HCT116 (cell line): ENCODE data around the gene GNG10. TPM values are rescaled to one million over a fixed set of nuclear protein-coding genes. Genes with fewer than 3 reads are reported as not detected.

Experiments
- ATAC-seq: fragments of 200-7000 bp; cut with Tn5 transposase; 2 replicates; pipeline ENCODE4 v1.9.1; 2020; ENCODE audit warnings: mild to moderate bottlenecking, moderate library complexity
- BruUV-seq: library from RNA; stranded (reverse); fragments of 400-500 nt; replicated peaks from 2 replicates; lab custom pipeline; 2021; lab: Mats Ljungman, UMichigan
- CTCF ChIA-PET: fragments of 300-600 bp; sonication (Branson Sonifier 250); formaldehyde crosslinking; loops from one replicate; lab custom pipeline; 2021; ENCODE audit warnings: antibody characterized with exemption; lab: Charles Lee
- POLR2A ChIA-PET: fragments of 300-600, 350-600 bp; sonication (Branson Sonifier 250); formaldehyde crosslinking; loops from one replicate; lab custom pipeline; 2021; ENCODE audit warnings: antibody characterized with exemption; lab: Charles Lee
- RAD21 ChIA-PET, 2 experiments: fragments of 300-600 bp; sonication (Branson Sonifier 250); formaldehyde crosslinking; loops; one replicate each; lab custom pipeline; 2023; ENCODE audit warnings: low total read pairs in 2 of 2; ENCODE audit not compliant: uncharacterized antibody in 2 of 2, unreplicated experiment in 2 of 2, low non-redundant PET in 1 of 2; lab: Charles Lee
- DNase-seq: peaks from one replicate; pipeline ENCODE4 v3.0.0-alpha.2; 2010; ENCODE audit warnings: low read depth, low spot score
- H2AFZ ChIP-seq: fragments of 200-600 bp; shearing (Covaris generic), sonication (generic); 2 replicates; pipeline ENCODE4 v1.6.1; 2017; ENCODE audit warnings: low read depth, mixed run types, mixed read lengths, antibody characterized with exemption, low read length; ENCODE audit not compliant: poor library complexity, severe bottlenecking
- H3K27ac ChIP-seq: 2 replicates; pipeline ENCODE4 v1.5.1; 2012; ENCODE audit warnings: low read depth, low read length
- H3K27me3 ChIP-seq: fragments of 200-600 bp; sonication (generic); 2 replicates; pipeline ENCODE4 v1.6.1; 2016; ENCODE audit warnings: mixed run types, low read length, mixed read lengths; ENCODE audit not compliant: insufficient read depth
- H3K36me3 ChIP-seq, 2 experiments: fragments of 200-500 bp in 1 of 2; fragments of 200-600 bp in 1 of 2; sonication (Bioruptor generic) in 1 of 2; sonication (generic) in 1 of 2; 2 replicates each; pipeline versions ENCODE4 v1.5.1 to v1.6.1; 2014 to 2016; ENCODE audit warnings: low read length in 2 of 2, inconsistent platforms in 1 of 2, mixed read lengths in 1 of 2, mixed run types in 1 of 2; ENCODE audit not compliant: insufficient read depth in 2 of 2, control insufficient read depth in 1 of 2
- H3K4me1 ChIP-seq, 2 experiments: fragments of 200-600 bp in 1 of 2; sonication (generic) in 1 of 2; 2 replicates each; pipeline versions ENCODE4 v1.5.1 to v1.6.1; 2012 to 2017; ENCODE audit warnings: low read length in 2 of 2, inconsistent platforms in 1 of 2, mild to moderate bottlenecking in 1 of 2, mixed read lengths in 1 of 2, mixed run types in 1 of 2, moderate library complexity in 1 of 2; ENCODE audit not compliant: insufficient read depth in 2 of 2, control insufficient read depth in 1 of 2
- H3K4me2 ChIP-seq: fragments of 200-600 bp; sonication (generic); 2 replicates; pipeline ENCODE4 v1.6.1; 2017; ENCODE audit warnings: mixed run types, low read length, mixed read lengths
- H3K4me3 ChIP-seq, 2 experiments: fragments of 200-600 bp in 1 of 2; sonication (generic) in 1 of 2; replicated peaks in 1 of 2; 2 replicates each; pipeline ENCODE4 v1.5.1; 2011 to 2016; ENCODE audit warnings: low read length in 2 of 2, control low read depth in 1 of 2, low read depth in 1 of 2, mild to moderate bottlenecking in 1 of 2, mixed read lengths in 1 of 2, mixed run types in 1 of 2
- H3K79me2 ChIP-seq: fragments of 200-600 bp; sonication (generic); 2 replicates; pipeline ENCODE4 v1.6.1; 2017; ENCODE audit warnings: mild to moderate bottlenecking, mixed run types, low read length, moderate library complexity, mixed read lengths; ENCODE audit not compliant: insufficient read depth
- H3K9ac ChIP-seq: fragments of 200-600 bp; sonication (generic); 2 replicates; pipeline ENCODE4 v1.6.1; 2016; ENCODE audit warnings: low read length, mixed read lengths
- H3K9me2 ChIP-seq: fragments of 200-600 bp; sonication (generic), shearing (Covaris generic); 2 replicates; pipeline ENCODE4 v1.6.1; 2017; ENCODE audit warnings: mixed run types, mild to moderate bottlenecking, moderate library complexity; ENCODE audit not compliant: insufficient read depth
- H3K9me3 ChIP-seq, 2 experiments: fragments of 200-500 bp in 1 of 2; fragments of 200-600 bp in 1 of 2; sonication (Bioruptor generic) in 1 of 2; sonication (generic) in 1 of 2; 2 replicates each; pipeline ENCODE4 v1.6.1; 2014 to 2017; ENCODE audit warnings: low read length in 2 of 2, mixed read lengths in 2 of 2, inconsistent platforms in 1 of 2, low read depth in 1 of 2, mild to moderate bottlenecking in 1 of 2, mixed run types in 1 of 2, moderate library complexity in 1 of 2; ENCODE audit not compliant: control insufficient read depth in 1 of 2, insufficient read depth in 1 of 2
- H4K20me1 ChIP-seq: fragments of 200-600 bp; sonication (generic), shearing (Covaris generic); 2 replicates; pipeline ENCODE4 v1.6.1; 2017; ENCODE audit warnings: mixed run types, mild to moderate bottlenecking, moderate library complexity; ENCODE audit not compliant: insufficient read depth
- CBX3 ChIP-seq: IDR thresholded peaks from 2 replicates; pipeline ENCODE4 v1.6.1; 2012; ENCODE audit warnings: low read depth
- CEBPB ChIP-seq: IDR thresholded peaks from 2 replicates; pipeline ENCODE4 v1.6.1; 2012; ENCODE audit warnings: low read depth
- CTCF ChIP-seq, 3 experiments: fragments of 200-600 bp in 1 of 3; sonication (generic) in 1 of 3; IDR thresholded peaks in 2 of 3; conservative IDR thresholded peaks in 1 of 3; 2 replicates each; pipeline ENCODE4 v1.5.1; 2012 to 2017; ENCODE audit warnings: low read depth in 2 of 3, low read length in 2 of 3, antibody characterized with exemption in 1 of 3, borderline replicate concordance in 1 of 3, control low read depth in 1 of 3, mild to moderate bottlenecking in 1 of 3, mixed read lengths in 1 of 3, mixed run types in 1 of 3, moderate library complexity in 1 of 3; ENCODE audit not compliant: insufficient read depth in 1 of 3
- EGR1 ChIP-seq: IDR thresholded peaks from 2 replicates; pipeline ENCODE4 v1.6.1; 2012; ENCODE audit warnings: low read depth
- FOSL1 ChIP-seq: IDR thresholded peaks from 2 replicates; pipeline ENCODE4 v1.6.1; 2012; ENCODE audit warnings: low read depth
- MAX ChIP-seq: IDR thresholded peaks from 2 replicates; pipeline ENCODE4 v1.6.1; 2012
- POLR2A ChIP-seq: IDR thresholded peaks from 2 replicates; pipeline ENCODE4 v1.7.0; 2011; ENCODE audit warnings: borderline replicate concordance; ENCODE audit not compliant: insufficient read depth, insufficient read length; ENCODE audit errors: extremely low read depth
- POLR2AphosphoS5 ChIP-seq: IDR thresholded peaks from 2 replicates; pipeline ENCODE4 v1.6.1; 2011; ENCODE audit warnings: mild to moderate bottlenecking, low read depth, low read length, moderate library complexity
- RAD21 ChIP-seq: IDR thresholded peaks from 2 replicates; pipeline ENCODE4 v1.6.1; 2012; ENCODE audit warnings: low read depth, mild to moderate bottlenecking
- REST ChIP-seq: IDR thresholded peaks from 2 replicates; pipeline ENCODE4 v1.6.1; 2012; ENCODE audit warnings: low read depth
- SP1 ChIP-seq: IDR thresholded peaks from 2 replicates; pipeline ENCODE4 v1.6.1; 2012; ENCODE audit warnings: low read depth
- SRF ChIP-seq: IDR thresholded peaks from 2 replicates; pipeline ENCODE4 v1.6.1; 2012; ENCODE audit warnings: low read depth
- TCF7L2 ChIP-seq: IDR thresholded peaks from 2 replicates; pipeline ENCODE4 v1.7.0; 2011; ENCODE audit warnings: borderline replicate concordance, inconsistent platforms; ENCODE audit not compliant: insufficient read depth, insufficient read length; ENCODE audit errors: extremely low read depth
- YY1 ChIP-seq: IDR thresholded peaks from 2 replicates; pipeline ENCODE4 v1.6.1; 2011; ENCODE audit warnings: low read length, low read depth, moderate library complexity, mild to moderate bottlenecking; ENCODE audit not compliant: insufficient replicate concordance; ENCODE audit errors: extremely low read depth
- ZBTB33 ChIP-seq: IDR thresholded peaks from 2 replicates; pipeline ENCODE4 v1.6.1; 2011; ENCODE audit warnings: mild to moderate bottlenecking, low read length, moderate library complexity; ENCODE audit not compliant: insufficient replicate concordance; ENCODE audit errors: extremely low read depth
- ZFX ChIP-seq: fragments of 450-650 bp; IDR thresholded peaks from 2 replicates; pipeline ENCODE4 v1.6.1; 2017
- ZNF274 ChIP-seq: fragments of 200-500 bp; sonication (Bioruptor generic); IDR thresholded peaks from 2 replicates; pipeline ENCODE4 v1.6.1; 2014; ENCODE audit warnings: mild to moderate bottlenecking, low read depth, low read length, inconsistent platforms
- intact Hi-C: fragments of 100-400 bp; cut with micrococcal nuclease; formaldehyde crosslinking; loops from 2 replicates; pipeline ENCODE4 v1.10.0; 2022
- total RNA-seq: library from RNA; stranded (reverse); gene quantifications from one replicate; pipeline ENCODE4 v1.2.1, GENCODE V29; 2021; ENCODE audit not compliant: unreplicated experiment

GNG10 gene
- total RNA-seq, 1 experiment from 2014 or later: 46.8 TPM

- BruUV-seq: no TSS peak
- Histone ChIP-seq H3K36me3 (peaks cover 9 to 11% of the 10 kb centered on the region in 2 experiments), H4K20me1 (no peaks in the 10 kb centered on the region), H3K9me3 (no peaks in the 10 kb centered on the region), H3K79me2 (peaks cover 28% of the 10 kb centered on the region), H3K9ac (no peak overlapping the region), H3K9me2 (no peaks in the 10 kb centered on the region), H3K27me3 (no peaks in the 10 kb centered on the region), H3K4me2 (no peak overlapping the region), H3K4me1 (no peaks in the 10 kb centered on the region), H3K27ac (no peak overlapping the region), H3K4me3 (no peak overlapping the region), H2AFZ (no peak overlapping the region)
- intact Hi-C loops: no loop called here
- ChIA-PET POLR2A (interaction anchor here (1.0 kb wide), 1 partner anchor 18 kb away, joined by 4 read pairs; the partner anchor contains the start of gene DNAJC25), CTCF (no interaction called here), RAD21 (no interaction called here)
- DNase-seq: no peak
- ATAC-seq: no peak
- TF ChIP-seq EGR1: no peak
- no peak for TF ChIP-seq RAD21
- TF ChIP-seq TCF7L2: no peak
- no peak for TF ChIP-seq CTCF (IDR thresholded peaks at IDR 0.05 in 2 of 3, conservative IDR thresholded peaks at IDR 0.05 in 1 of 3; ENCODE audit: borderline replicate concordance in 1 of 3, insufficient read depth in 1 of 3, low read depth in 2 of 3, low read length in 2 of 3)
- no peak for TF ChIP-seq POLR2AphosphoS5
- TF ChIP-seq ZBTB33: no peak
- no peak for TF ChIP-seq SP1
- TF ChIP-seq REST: no peak
- TF ChIP-seq SRF: no peak
- no peak for TF ChIP-seq CEBPB
- no peak for TF ChIP-seq MAX
- TF ChIP-seq ZFX: no peak
- no peak for TF ChIP-seq YY1
- TF ChIP-seq FOSL1: no peak
- no peak for TF ChIP-seq CBX3
- no peak for TF ChIP-seq ZNF274
- no peak for TF ChIP-seq POLR2A
Observed at GRCh38 chr9:111649016-111649415, 12.4 kb upstream of the GNG10 start.
